H1 (cell line): Measurements from ENCODE around the gene SUB1. TPM values are rescaled to one million over a fixed set of nuclear protein-coding genes. Genes with fewer than 3 reads are reported as not detected.

ENCODE experiments used
- CREB1 ChIP-seq: IDR thresholded peaks from 2 replicates; pipeline ENCODE4 v1.6.1; 2012; ENCODE audit warnings: inconsistent platforms
- CTCF ChIP-seq, 3 experiments: IDR thresholded peaks; 1 replicate in 2 of 3; 2 replicates in 1 of 3; pipeline versions ENCODE4 v1.5.1 to v1.6.1; 2011; ENCODE audit warnings: low read length in 3 of 3, mild to moderate bottlenecking in 3 of 3, inconsistent platforms in 2 of 3, low read depth in 1 of 3, moderate library complexity in 1 of 3; ENCODE audit not compliant: insufficient read depth in 1 of 3; ENCODE audit errors: control extremely low read depth in 1 of 3
- FOSL1 ChIP-seq: IDR thresholded peaks from 2 replicates; pipeline ENCODE4 v1.6.1; 2011; ENCODE audit warnings: mild to moderate bottlenecking, low read depth, low read length, moderate library complexity; ENCODE audit not compliant: insufficient read depth
- RXRA ChIP-seq: IDR thresholded peaks from 2 replicates; pipeline ENCODE4 v1.6.1; 2011; ENCODE audit warnings: low read depth, mild to moderate bottlenecking, low read length, moderate library complexity; ENCODE audit not compliant: insufficient read depth
- SIX5 ChIP-seq: IDR thresholded peaks from 2 replicates; pipeline ENCODE4 v1.6.1; 2011; ENCODE audit warnings: mild to moderate bottlenecking, low read depth, low read length
- polyA plus RNA-seq, 7 experiments: library from polyadenylated mRNA; depleted of rRNA in 3 of 7; stranded (reverse) in 5 of 7; unstranded in 2 of 7; fragments of >200 nt in 5 of 7; fragments of 200-250 nt in 2 of 7; gene quantifications; 1 replicate in 5 of 7; 2 replicates in 1 of 7; 4 replicates in 1 of 7; pipeline versions ENCODE4 v1.2.1 to v1.2.3, GENCODE V29; 2011 to 2013; ENCODE audit warnings: missing spikeins in 2 of 7, mixed read lengths in 2 of 7
- total RNA-seq: library from RNA; stranded (reverse); fragmentation: NEBNext Ultra II Directional; extraction: Animal tissue kit (Norgen Biotek cat#: 25700); gene quantifications from 2 replicates; pipeline ENCODE4 v1.2.1, GENCODE V29; 2021

The SUB1 gene
- total and polyA plus RNA-seq, 2 of the 8 experiments (the other 6 are each of a cell fraction or from before 2014, with no cell fraction given), result 83.9 to 325 TPM

GRCh38 chr5:32545102-32545800, 40.1 kb upstream of the SUB1 start (continued):
- TF ChIP-seq CREB1 (no peak), CTCF (IDR thresholded peaks at IDR 0.05; ENCODE audit: control extremely low read depth in 1 of 3, insufficient read depth in 1 of 3, low read depth in 1 of 3, low read length in 3 of 3) (no peak), RXRA (no peak), SIX5 (no peak), FOSL1 (no peak)
- TF ChIP-seq, all 59 proteins: peak for 0
